ENCODE data around the gene PPT2. TPM values are rescaled to one million over a fixed set of nuclear protein-coding genes. Genes with fewer than 3 reads are reported as not detected.

The PPT2 gene
- total RNA-seq, 4 donors from 2014 or later: 19.0 to 35.1 (median 28.9) TPM

- TF ChIP-seq POLR2A (IDR thresholded peaks at IDR 0.05) (no peak), CTCF (IDR thresholded peaks at IDR 0.05) (no peak)
- intact Hi-C loops (cut with DNase I; ENCODE audit: low total_unique reads): no loop called here
- Histone ChIP-seq H3K36me3 (no peaks in the 10 kb centered on the region), H3K27me3 (no peaks in the 10 kb centered on the region), H3K9me3 (no peaks in the 10 kb centered on the region), H3K4me1 (no peaks in the 10 kb centered on the region), H3K27ac (peak within 1 kb of the TSS; percentile 18 to 23), H3K4me3 (no peak within 1 kb of the TSS)
- no peak for DNase-seq
Observed at GRCh38 chr6:32164295-32164694, 10.4 kb downstream of the PPT2 start, which contains the start of gene EGFL8. Gene EGFL8, plus strand, starts transcription at chr6:32164595. Its CDS starts 1,571 bp downstream, at chr6:32166166.

GRCh38 chr6:32166411-32167061, 12.6 kb downstream of the PPT2 start:
- H3K27me3 ChIP-seq: no peaks in the 10 kb centered on the region
- no peak overlapping the region for H3K4me3 ChIP-seq
- TF ChIP-seq CTCF (IDR thresholded peaks at IDR 0.05) (no peak), POLR2A (IDR thresholded peaks at IDR 0.05) (no peak)
- intact Hi-C loops (cut with DNase I; ENCODE audit: low total_unique reads): no loop called here
- no peak for DNase-seq
- no peak overlapping the region for H3K27ac ChIP-seq
- no peaks in the 10 kb centered on the region for H3K4me1 ChIP-seq
- no peaks in the 10 kb centered on the region for H3K9me3 ChIP-seq
- no peaks in the 10 kb centered on the region for H3K36me3 ChIP-seq

- Histone ChIP-seq H3K36me3 (no peaks in the 10 kb centered on the region), H3K4me1 (no peaks in the 10 kb centered on the region), H3K4me3 (no peak overlapping the region), H3K27ac (no peak overlapping the region), H3K9me3 (no peaks in the 10 kb centered on the region), H3K27me3 (no peaks in the 10 kb centered on the region)
- TF ChIP-seq POLR2A (IDR thresholded peaks at IDR 0.05) (no peak), CTCF (IDR thresholded peaks at IDR 0.05) (no peak)
- intact Hi-C loops (cut with DNase I; ENCODE audit: low total_unique reads): no loop called here
- DNase-seq: no peak
Observed at GRCh38 chr6:32167154-32167760, 13.3 kb downstream of the PPT2 start.

GRCh38 chr6:32167761-32168262, 13.9 kb downstream of the PPT2 start:
- intact Hi-C loops (cut with DNase I; ENCODE audit: low total_unique reads): no loop called here
- no peak for DNase-seq
- TF ChIP-seq CTCF (IDR thresholded peaks at IDR 0.05) (no peak), POLR2A (IDR thresholded peaks at IDR 0.05) (no peak)
- Histone ChIP-seq H3K4me3 (no peak overlapping the region), H3K36me3 (no peaks in the 10 kb centered on the region), H3K27ac (no peak overlapping the region), H3K27me3 (no peaks in the 10 kb centered on the region), H3K4me1 (no peaks in the 10 kb centered on the region), H3K9me3 (no peaks in the 10 kb centered on the region)

- intact Hi-C loops (cut with DNase I; ENCODE audit: low total_unique reads): no loop called here
- Histone ChIP-seq H3K4me1 (no peaks in the 10 kb centered on the region), H3K9me3 (no peaks in the 10 kb centered on the region), H3K4me3 (no peak overlapping the region), H3K27me3 (no peaks in the 10 kb centered on the region), H3K36me3 (no peaks in the 10 kb centered on the region), H3K27ac (no peak overlapping the region)
- TF ChIP-seq CTCF (IDR thresholded peaks at IDR 0.05): no peak
- TF ChIP-seq POLR2A (IDR thresholded peaks at IDR 0.05): no peak
- DNase-seq: no peak
Observed at GRCh38 chr6:32168350-32168749, 14.4 kb downstream of the PPT2 start.

Measured in uterus (tissue), 4 donors.